HL-60 (cell line): Measurements from ENCODE around the gene CLK4.
A peak's percentile ranks its signal among the peaks of the same experiment; 100 is the strongest.

Experiments used
- DNase-seq, 2 experiments: peaks; one replicate each; pipeline ENCODE4 v3.0.0-alpha.2; 2010 to 2020; ENCODE audit warnings: low read depth in 1 of 2, low spot score in 1 of 2
- H3K27ac ChIP-seq: fragments of 250-450 bp; sonication (Bioruptor Pico); replicated peaks from 2 replicates; pipeline ENCODE4 v1.5.1; 2020; ENCODE audit warnings: mild to moderate bottlenecking, moderate library complexity
- H3K27me3 ChIP-seq: fragments of 250-450 bp; sonication (Bioruptor Pico); 2 replicates; pipeline ENCODE4 v1.5.1; 2021; ENCODE audit warnings: mild to moderate bottlenecking, moderate library complexity; ENCODE audit not compliant: insufficient read depth, poor library complexity, severe bottlenecking
- H3K4me3 ChIP-seq: replicated peaks from 2 replicates; pipeline ENCODE4 v1.5.1; 2011; ENCODE audit warnings: mild to moderate bottlenecking, control low read depth, low read length; ENCODE audit not compliant: insufficient read depth
- CTCF ChIP-seq: IDR thresholded peaks from one replicate; pipeline ENCODE4 v1.5.1; 2011; ENCODE audit warnings: low read length, control low read depth, inconsistent platforms; ENCODE audit not compliant: insufficient read depth
- GABPA ChIP-seq: IDR thresholded peaks from 2 replicates; pipeline ENCODE4 v1.6.1; 2012; ENCODE audit warnings: low read depth
- POLR2AphosphoS5 ChIP-seq: IDR thresholded peaks from 2 replicates; pipeline ENCODE4 v1.6.1; 2012; ENCODE audit warnings: low read depth
- REST ChIP-seq: IDR thresholded peaks from 2 replicates; pipeline ENCODE4 v1.6.1; 2012; ENCODE audit warnings: low read depth; ENCODE audit not compliant: insufficient replicate concordance
- SPI1 ChIP-seq: IDR thresholded peaks from 2 replicates; pipeline ENCODE4 v1.6.1; 2012; ENCODE audit warnings: low read depth, mild to moderate bottlenecking, borderline replicate concordance

CLK4 gene

GRCh38 chr5:178580271-178580955 lies 46.4 kb downstream of the CLK4 start:
- H3K27ac ChIP-seq: no peak overlapping the region
- no peak for DNase-seq
- TF ChIP-seq REST: no peak
- TF ChIP-seq CTCF: no peak
- TF ChIP-seq POLR2AphosphoS5: no peak
- TF ChIP-seq SPI1: no peak
- no peak for TF ChIP-seq GABPA
- H3K27me3 ChIP-seq: no peaks in the 10 kb centered on the region
- no peak overlapping the region for H3K4me3 ChIP-seq

- H3K27me3 ChIP-seq: no peaks in the 10 kb centered on the region
- no peak overlapping the region for H3K27ac ChIP-seq
- 0 out of 2 replicates have a peak, but pooled peaks have one; percentile 19 for TF ChIP-seq POLR2AphosphoS5
- TF ChIP-seq CTCF: no peak
- no peak for TF ChIP-seq GABPA
- H3K4me3 ChIP-seq: no peak overlapping the region
- DNase-seq: no peak
These were observed 48.9 kb downstream of the CLK4 start for GRCh38 chr5:178577944-178578343.

- H3K4me3 ChIP-seq: no peak overlapping the region
- H3K27ac ChIP-seq: no peak overlapping the region
- H3K27me3 ChIP-seq: no peaks in the 10 kb centered on the region
- TF ChIP-seq REST (no peak), CTCF (no peak), GABPA (no peak), SPI1 (no peak), POLR2AphosphoS5 (no peak)
- DNase-seq: no peak
These were observed 49.4 kb downstream of the CLK4 start for GRCh38 chr5:178577376-178577839.
